ENCODE results near the gene RILP. TPM values are rescaled to one million over a fixed set of nuclear protein-coding genes. Genes with fewer than 3 reads are reported as not detected.

Gene RILP
- total and polyA plus RNA-seq, 10 of the 15 experiments (the other 5 are each of a cell fraction or from before 2014, with no cell fraction given) = 0.60 to 6.1 (median 3.3) TPM; not detected in 1

- TF ChIP-seq, protein P1, sequence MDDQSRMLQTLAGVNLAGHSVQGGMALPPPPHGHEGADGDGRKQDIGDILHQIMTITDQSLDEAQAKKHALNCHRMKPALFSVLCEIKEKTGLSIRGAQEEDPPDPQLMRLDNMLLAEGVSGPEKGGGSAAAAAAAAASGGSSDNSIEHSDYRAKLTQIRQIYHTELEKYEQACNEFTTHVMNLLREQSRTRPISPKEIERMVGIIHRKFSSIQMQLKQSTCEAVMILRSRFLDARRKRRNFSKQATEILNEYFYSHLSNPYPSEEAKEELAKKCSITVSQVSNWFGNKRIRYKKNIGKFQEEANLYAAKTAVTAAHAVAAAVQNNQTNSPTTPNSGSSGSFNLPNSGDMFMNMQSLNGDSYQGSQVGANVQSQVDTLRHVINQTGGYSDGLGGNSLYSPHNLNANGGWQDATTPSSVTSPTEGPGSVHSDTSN (IDR thresholded peaks at IDR 0.05; ENCODE audit: insufficient replicate concordance, low read depth, low read length) = no peak
- TF ChIP-seq ZNF217 (IDR thresholded peaks at IDR 0.05) = peak; percentile 43; the same call in 1 of the 2 replicates
- 0 out of 2 replicates have a peak, but pooled peaks have one; percentile 36 for TF ChIP-seq BCLAF1 (IDR thresholded peaks at IDR 0.05)
- TF ChIP-seq ZNF24 (IDR thresholded peaks at IDR 0.05) = 0 out of 2 replicates have a peak, but pooled peaks have one; percentile 42
- peak; percentile 75 for TF ChIP-seq DPF2 (IDR thresholded peaks at IDR 0.05)
- TF ChIP-seq FOS (IDR thresholded peaks at IDR 0.05; ENCODE audit: borderline replicate concordance, extremely low read depth, insufficient read length) = no peak
- peak; percentile 63 for TF ChIP-seq NR2C1 (IDR thresholded peaks at IDR 0.05)
- no peak for TF ChIP-seq NR2C2 (IDR thresholded peaks at IDR 0.05; ENCODE audit: borderline replicate concordance, control insufficient read depth, insufficient read length, low read depth)
- no peak for TF ChIP-seq PAX8 (IDR thresholded peaks at IDR 0.05)
- no peak for TF ChIP-seq POU2F2 (IDR thresholded peaks at IDR 0.05; ENCODE audit: borderline replicate concordance, low read depth, low read length)
- peak in 1 of 2 experiments; percentile 48; a peak in 2 of 4 replicates for TF ChIP-seq BHLHE40 (IDR thresholded peaks at IDR 0.05; ENCODE audit: borderline replicate concordance in 1 of 2, low read depth in 2 of 2, low read length in 1 of 2)
Observed at GRCh38 chr17:1628856-1629503, 20.7 kb downstream of the RILP start (continued).

All from GM12878 (cell line).